ENCODE data around the gene IQGAP2.
"Not testable (repeated sequence)": the region's sequence is repeated elsewhere in the genome, so short reads cannot be mapped to it uniquely, and the experiment has no call there.

IQGAP2 gene

DNA sequence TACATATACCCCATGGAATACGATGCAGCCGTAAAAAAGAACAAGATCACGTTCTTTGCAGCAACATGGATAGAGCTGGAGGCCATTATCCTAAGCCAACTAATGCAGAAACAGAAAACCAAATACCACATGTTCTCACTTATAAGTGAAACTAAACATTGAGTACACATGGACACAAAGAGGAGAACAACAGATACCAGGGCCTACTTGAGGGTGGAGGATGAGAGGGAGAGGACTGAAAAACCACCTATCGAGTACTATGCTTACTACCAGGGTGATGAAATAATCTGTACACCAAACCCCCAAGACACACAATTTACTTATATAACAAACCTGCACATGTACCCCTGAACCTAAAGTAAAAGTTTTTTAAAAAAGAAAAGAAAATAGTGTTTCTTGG is 338.4 kb downstream of the IQGAP2 start:
- not testable (repeated sequence) for DNase-seq (ENCODE audit: low read depth in 2 of 2)

DNA sequence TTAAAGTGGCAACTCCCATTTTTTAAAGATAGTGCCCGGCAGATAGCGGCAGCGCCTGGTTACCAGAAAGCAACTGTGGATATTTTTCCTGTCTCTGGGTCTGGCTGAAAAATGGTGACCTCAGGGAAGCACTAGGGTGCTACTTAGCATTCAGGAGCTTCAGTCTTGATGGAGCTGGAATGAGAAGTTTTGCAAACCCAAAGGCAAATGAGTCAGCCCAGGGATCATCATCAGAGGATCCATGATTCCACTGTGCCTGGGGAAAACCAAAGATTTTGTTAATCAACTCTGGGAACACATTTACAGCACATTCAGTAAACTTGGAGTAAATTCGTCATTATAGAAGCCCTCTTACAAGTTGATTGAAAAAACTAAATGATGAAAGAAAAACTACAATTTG is 339.5 kb downstream of the IQGAP2 start:
- no peak for DNase-seq (ENCODE audit: low read depth in 2 of 2)

DNA sequence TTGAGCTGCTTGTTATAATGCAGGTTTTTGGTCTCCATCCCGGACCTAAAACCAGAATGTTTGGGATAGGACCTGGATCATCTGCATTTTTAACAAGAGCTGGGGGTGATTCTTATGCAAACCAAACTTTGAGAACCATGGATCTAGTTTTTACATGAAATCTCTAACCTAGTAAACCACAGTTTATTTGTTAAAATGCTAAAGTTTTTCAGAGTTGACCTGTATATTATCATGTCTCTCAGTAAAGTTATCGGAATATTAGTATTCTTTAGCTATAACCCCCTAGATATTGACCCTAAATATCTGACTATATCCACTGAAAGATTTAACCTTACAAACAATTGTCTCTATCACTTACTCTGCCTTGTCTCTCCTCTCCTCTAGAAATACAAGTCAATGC is 341.5 kb downstream of the IQGAP2 start:
- DNase-seq (ENCODE audit: low read depth in 2 of 2): no peak

DNA sequence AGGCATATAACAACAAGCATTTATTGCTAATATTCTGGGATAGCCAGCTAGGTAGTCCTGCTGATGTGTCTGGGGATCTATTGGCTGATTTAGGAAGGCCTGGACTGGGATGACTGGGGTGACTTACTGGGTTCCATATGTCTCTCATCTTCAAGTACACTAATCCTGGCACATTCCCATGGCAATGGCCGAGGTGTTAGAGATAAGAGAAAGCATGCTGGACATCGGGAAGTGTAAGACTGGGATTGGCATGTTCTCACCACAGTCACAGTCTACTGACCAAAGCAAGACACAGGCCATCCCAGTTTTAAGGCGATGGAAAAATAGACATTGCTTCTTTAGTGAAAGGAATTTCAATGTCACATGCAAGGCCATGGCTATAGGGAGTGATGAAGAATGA is 342.6 kb downstream of the IQGAP2 start:
- no peak for DNase-seq (ENCODE audit: low read depth in 2 of 2)

DNA sequence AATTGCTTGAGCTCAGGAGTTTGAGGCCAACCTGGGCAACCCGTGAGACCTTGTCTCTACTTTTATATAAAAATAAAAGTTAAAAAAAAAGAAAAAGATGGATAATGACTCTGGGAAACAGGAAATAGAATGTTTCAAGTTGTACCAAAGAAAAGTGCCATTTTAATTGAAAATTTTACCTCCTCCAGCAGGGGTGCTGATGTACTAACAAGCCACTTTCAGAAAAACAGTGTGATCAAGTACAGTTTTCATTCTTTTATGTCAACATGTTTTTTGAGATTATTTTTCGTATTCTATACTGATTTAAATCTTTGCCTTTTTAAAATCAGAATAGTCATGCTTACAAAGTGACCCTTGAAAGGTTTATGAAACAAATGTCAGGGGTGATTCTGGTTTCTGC is 343.6 kb downstream of the IQGAP2 start:
- no peak for DNase-seq (ENCODE audit: low read depth in 2 of 2)

DNA sequence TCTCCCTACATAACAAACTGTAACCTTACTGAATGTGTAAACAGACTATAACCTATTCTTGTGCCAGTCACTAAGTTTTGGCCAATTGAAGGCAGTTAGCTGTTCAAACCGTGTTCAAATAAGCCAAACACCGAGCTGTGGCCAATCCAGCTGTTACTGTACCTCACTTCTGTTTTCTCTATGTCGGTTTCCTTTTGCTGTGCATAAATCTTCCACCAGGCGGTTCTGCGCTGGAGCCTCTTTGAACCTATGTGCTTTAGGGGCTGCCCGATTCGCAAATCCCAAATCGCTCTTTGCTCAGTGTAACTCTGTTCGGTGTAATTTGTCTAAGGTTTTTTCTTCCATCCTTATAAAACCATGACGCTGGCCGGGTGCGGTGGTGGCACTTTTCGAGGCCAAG is 344.6 kb downstream of the IQGAP2 start:
- DNase-seq (ENCODE audit: low read depth in 2 of 2): no peak

DNA sequence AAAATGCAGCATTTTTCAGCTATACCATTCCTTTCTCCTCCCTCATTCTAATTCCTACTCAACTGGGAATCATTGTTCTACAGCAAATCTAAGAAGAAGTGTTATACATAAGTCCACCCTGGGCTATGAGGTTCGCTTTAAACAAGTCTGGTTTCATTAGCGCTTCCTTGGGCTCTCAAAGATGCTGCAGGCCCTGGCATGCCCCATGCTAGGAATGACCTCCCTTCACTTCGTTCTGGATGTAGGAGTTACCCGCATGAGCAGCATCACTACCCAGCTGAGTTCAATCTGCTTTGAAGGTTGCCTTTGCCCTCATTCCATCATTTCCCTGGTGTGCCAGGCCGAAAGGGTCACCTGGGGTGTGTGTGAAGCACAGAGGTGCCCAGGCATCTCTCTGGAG is 348.2 kb downstream of the IQGAP2 start:
- DNase-seq (ENCODE audit: low read depth in 2 of 2): no peak

DNA sequence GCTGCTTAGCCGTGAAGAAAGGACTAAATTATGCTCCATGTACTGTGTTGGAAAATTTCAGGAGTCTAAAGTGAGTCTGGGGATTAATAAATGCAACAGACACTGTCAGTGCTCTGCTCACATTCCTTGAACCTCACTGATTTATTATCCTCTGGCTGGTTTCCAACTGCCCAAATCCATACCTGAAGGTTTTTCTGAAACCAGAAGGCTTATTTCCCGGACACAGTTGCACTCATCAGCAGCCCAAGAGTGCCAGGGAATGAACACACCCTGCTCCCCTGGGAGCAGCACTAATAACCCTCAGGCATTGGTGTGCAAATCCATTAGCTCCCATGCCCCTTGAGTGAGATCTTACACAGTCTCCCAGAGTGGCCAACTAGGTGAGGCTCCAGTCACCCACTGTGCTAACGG is 351.6 kb downstream of the IQGAP2 start:
- no peak for DNase-seq (ENCODE audit: low read depth in 2 of 2)

DNA sequence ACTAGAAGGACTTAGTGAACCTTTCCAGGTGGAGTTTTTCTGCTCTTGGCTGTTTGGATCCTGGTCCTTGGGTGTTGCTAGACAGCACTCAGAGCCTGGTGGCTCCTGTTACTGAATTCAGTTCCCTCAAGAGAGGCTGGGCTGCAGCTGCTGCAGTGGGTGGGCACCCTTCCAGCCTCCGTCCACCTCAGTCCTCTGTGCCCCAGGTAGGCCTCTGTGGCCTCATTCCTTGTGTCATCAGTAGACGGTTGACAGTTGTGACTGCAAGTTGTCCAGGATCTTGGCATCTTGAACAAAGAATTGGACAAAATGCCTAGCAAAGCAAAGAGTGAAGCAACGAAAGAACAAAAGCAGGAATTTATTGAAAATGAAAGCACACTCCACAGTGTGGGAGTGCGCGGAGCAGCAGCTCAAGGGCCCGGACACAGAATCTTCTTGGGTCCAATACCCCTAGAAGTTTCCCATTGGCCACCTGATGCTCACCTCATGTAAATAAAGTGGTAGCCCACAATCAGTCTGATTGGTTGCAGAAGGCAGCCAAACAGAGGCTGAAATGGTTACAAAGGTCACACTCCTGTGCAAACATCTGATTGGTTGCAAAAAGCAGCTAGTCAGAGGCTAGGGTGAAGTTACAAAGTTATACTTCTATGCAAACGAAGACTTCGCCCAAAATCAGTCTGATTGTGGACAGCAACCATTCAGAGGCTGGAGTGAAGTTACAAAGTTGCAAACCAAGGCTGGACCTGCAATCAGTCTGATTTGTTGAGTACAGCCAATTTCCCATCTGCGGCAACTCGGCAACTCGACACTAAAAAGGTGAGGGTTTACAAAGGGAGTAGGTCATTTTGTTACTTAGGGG is 352.9 kb downstream of the IQGAP2 start:
- no peak for DNase-seq (ENCODE audit: low read depth in 2 of 2)

DNA sequence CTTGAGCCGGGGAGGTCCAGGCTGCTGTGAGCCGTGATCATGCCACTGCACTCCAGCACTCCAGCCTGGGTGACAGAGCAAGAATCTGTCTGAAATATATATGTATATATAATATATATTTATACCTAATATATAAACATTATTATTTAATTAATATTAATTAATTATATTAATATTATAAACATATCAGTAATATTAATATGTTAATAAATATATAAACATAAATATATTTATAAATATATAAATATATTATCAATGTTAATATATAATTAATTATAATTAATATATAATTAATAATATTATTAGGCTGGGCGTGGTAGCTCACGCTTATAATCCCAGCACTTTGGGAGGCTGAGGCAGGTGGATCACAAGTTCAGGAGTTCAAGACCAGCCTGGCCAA is 354.0 kb downstream of the IQGAP2 start:
- no peak for DNase-seq (ENCODE audit: low read depth in 2 of 2)
